SJSA1 (cell line): Measurements from ENCODE around the gene KCNJ11. TPM values are rescaled to one million over a fixed set of nuclear protein-coding genes. Genes with fewer than 3 reads are reported as not detected.
"Not testable (repeated sequence)": the region's sequence is repeated elsewhere in the genome, so short reads cannot be mapped to it uniquely, and the experiment has no call there.

Source experiments
- DNase-seq, 2 experiments: peaks; one replicate each; pipeline ENCODE4 v3.0.0-alpha.2; 2015 to 2020; ENCODE audit warnings: low spot score in 2 of 2, low read depth in 1 of 2
- H3K27ac ChIP-seq: fragments of 250-450 bp; sonication (Bioruptor Pico); 2 replicates; pipeline ENCODE4 v1.5.1; 2020; ENCODE audit warnings: mild to moderate bottlenecking, moderate library complexity
- H3K27me3 ChIP-seq: fragments of 250-450 bp; sonication (Bioruptor Pico); replicated peaks from 2 replicates; pipeline ENCODE4 v1.5.1; 2020; ENCODE audit warnings: mild to moderate bottlenecking, moderate library complexity
- H3K36me3 ChIP-seq: fragments of 250-450 bp; sonication (Bioruptor Pico); 2 replicates; pipeline ENCODE4 v1.5.1; 2020; ENCODE audit warnings: mild to moderate bottlenecking
- H3K4me1 ChIP-seq: fragments of 250-450 bp; sonication (Bioruptor Pico); replicated peaks from 2 replicates; pipeline ENCODE4 v1.6.1; 2021; ENCODE audit warnings: mild to moderate bottlenecking
- H3K4me3 ChIP-seq: fragments of 250-450 bp; sonication (Bioruptor Pico); 2 replicates; pipeline ENCODE4 v1.5.1; 2020; ENCODE audit warnings: mild to moderate bottlenecking
- H3K9me3 ChIP-seq: fragments of 250-450 bp; sonication (Bioruptor Pico); replicated peaks from 2 replicates; pipeline ENCODE4 v1.5.1; 2020; ENCODE audit warnings: mild to moderate bottlenecking
- total RNA-seq: library from RNA; depleted of rRNA; stranded (reverse); fragments of >200 nt; shearing (Covaris generic); gene quantifications from 2 replicates; pipeline ENCODE4 v1.2.3, GENCODE V29; 2014; rRNA removed

The KCNJ11 gene
- not detected in 2 replicates for total RNA-seq

GRCh38 chr11:17388609-17389210, at the start of gene KCNJ11:
Gene KCNJ11, minus strand, starts transcription at chr11:17388659. Its CDS starts 568 bp downstream, at chr11:17388091.
- peaks cover 2% of the 10 kb centered on the region; the same call in 1 of the 2 replicates for H3K9me3 ChIP-seq
- H3K27ac ChIP-seq: no peak within 1 kb of the TSS
- peaks cover 29% of the 10 kb centered on the region for H3K27me3 ChIP-seq
- H3K4me1 ChIP-seq: peaks cover 8% of the 10 kb centered on the region; the same call in 1 of the 2 replicates
- no peak for DNase-seq
- no peaks in the 10 kb centered on the region for H3K36me3 ChIP-seq
- no peak within 1 kb of the TSS for H3K4me3 ChIP-seq

DNA sequence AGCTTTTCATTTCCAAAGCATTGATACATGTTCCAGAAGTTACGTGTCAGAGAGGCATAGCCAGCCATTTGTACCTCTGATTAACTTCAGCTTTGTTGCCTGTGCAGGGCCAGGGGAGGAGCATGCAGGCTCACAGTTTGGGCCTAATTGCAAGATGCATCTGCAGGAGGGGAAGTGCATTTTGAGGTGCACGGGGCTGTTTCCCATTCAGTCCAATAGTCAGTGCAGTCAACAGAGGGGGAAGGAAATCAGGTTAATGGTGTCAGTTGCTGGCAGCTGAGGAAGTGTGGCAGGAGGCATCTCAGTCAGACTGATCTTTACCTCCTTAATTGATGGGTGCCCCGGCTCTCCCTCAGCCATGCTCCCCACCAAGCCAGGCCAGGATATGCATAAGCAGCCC, 48.9 kb upstream of the KCNJ11 start:
- Histone ChIP-seq H3K27me3 (peaks cover 30% of the 10 kb centered on the region), H3K4me1 (no peaks in the 10 kb centered on the region), H3K4me3 (no peak overlapping the region), H3K27ac (no peak overlapping the region), H3K9me3 (no peaks in the 10 kb centered on the region), H3K36me3 (no peaks in the 10 kb centered on the region)
- DNase-seq: no peak

DNA sequence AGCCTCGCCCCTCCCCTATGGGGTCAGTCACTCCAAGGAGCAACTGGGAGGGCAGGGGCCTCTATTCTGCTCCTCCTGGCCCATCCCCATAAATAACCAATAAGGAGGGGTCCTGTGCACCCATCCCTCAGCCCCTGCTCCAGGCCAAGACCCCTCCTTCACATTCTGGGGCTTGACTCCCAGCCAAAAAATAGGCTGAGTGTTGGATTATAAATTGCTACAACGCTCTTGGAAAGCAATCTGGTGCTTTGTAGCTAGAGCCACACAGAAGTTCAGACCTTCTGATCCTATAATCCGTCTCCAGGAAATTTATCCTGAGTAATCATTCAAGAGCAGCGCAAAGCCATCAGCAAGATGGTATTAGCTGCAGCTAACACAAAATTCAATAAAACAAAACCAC, 45.6 kb upstream of the KCNJ11 start:
- DNase-seq: no peak
- no peaks in the 10 kb centered on the region for H3K9me3 ChIP-seq
- H3K27ac ChIP-seq: no peak overlapping the region
- H3K4me3 ChIP-seq: no peak overlapping the region
- no peaks in the 10 kb centered on the region for H3K4me1 ChIP-seq
- H3K36me3 ChIP-seq: no peaks in the 10 kb centered on the region
- peaks cover 37% of the 10 kb centered on the region for H3K27me3 ChIP-seq

DNA sequence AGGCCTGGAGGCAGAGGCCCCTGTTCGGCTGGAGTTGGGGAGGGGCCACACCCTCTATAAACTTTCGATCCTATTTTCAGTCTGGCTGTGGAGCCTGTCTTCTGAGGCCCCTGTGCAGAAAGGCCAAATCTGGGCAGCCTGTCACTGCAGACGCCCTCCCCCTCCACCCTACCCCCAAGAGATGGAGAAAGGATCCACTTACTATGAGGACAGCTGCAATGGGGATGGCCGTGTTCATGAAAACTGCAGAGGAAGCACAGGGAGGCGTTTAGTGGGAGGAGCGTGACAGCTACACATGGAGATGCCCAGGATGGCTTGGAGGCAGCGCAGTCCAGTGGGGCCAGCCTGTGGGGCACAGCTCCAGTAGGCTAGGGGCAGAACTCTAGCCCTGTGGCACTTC, 43.5 kb upstream of the KCNJ11 start:
- H3K27me3 ChIP-seq: peaks cover 48% of the 10 kb centered on the region
- no peaks in the 10 kb centered on the region for H3K4me1 ChIP-seq
- no peaks in the 10 kb centered on the region for H3K9me3 ChIP-seq
- no peak overlapping the region for H3K4me3 ChIP-seq
- no peaks in the 10 kb centered on the region for H3K36me3 ChIP-seq
- H3K27ac ChIP-seq: no peak overlapping the region
- DNase-seq: no peak

DNA sequence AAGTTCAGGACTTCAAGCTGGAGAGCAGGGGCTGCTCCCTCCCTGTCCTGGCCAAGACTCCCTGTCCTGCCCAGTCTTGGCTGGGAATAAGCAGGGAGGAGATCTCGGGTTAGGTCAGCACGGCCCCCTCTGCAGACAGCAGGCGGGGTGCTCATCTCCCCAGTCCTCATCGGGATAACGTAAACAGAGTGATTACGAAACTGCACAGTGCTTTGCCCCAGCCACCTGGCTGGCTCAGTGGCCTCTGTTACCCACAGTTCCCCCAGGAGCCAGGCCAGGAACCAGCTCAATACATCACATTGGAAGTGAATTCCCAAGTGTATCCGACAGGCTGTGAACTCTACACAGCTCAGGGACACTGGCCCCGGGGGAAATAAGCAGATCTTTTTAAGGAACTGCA, 42.7 kb upstream of the KCNJ11 start:
- no peaks in the 10 kb centered on the region for H3K9me3 ChIP-seq
- DNase-seq: no peak
- H3K4me1 ChIP-seq: no peaks in the 10 kb centered on the region
- H3K27me3 ChIP-seq: peaks cover 56% of the 10 kb centered on the region
- no peak overlapping the region for H3K4me3 ChIP-seq
- H3K27ac ChIP-seq: no peak overlapping the region
- H3K36me3 ChIP-seq: no peaks in the 10 kb centered on the region

DNA sequence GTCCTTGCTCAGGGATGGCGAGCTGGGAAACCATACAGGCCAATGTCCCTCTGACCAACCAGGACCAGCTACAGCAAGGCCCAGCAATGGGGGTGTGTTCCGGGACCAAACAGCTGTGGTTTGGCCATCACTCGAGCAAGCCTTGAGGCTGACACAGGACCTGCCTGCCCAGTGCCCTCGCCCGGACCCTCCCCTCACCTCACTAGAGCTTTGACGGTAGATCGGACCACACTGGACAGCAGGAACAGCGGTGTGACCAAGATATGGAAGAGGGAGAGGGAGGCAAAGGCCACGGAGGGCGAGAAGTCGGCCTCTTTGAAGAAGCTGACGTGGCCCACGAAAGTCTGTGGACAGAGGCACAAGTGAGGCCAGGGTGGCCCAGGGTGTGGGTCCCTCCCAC, 42.2 kb upstream of the KCNJ11 start:
- DNase-seq: no peak
- no peak overlapping the region for H3K27ac ChIP-seq
- H3K36me3 ChIP-seq: no peaks in the 10 kb centered on the region
- no peak overlapping the region for H3K4me3 ChIP-seq
- no peaks in the 10 kb centered on the region for H3K4me1 ChIP-seq
- H3K9me3 ChIP-seq: no peaks in the 10 kb centered on the region
- H3K27me3 ChIP-seq: peaks cover 53% of the 10 kb centered on the region

DNA sequence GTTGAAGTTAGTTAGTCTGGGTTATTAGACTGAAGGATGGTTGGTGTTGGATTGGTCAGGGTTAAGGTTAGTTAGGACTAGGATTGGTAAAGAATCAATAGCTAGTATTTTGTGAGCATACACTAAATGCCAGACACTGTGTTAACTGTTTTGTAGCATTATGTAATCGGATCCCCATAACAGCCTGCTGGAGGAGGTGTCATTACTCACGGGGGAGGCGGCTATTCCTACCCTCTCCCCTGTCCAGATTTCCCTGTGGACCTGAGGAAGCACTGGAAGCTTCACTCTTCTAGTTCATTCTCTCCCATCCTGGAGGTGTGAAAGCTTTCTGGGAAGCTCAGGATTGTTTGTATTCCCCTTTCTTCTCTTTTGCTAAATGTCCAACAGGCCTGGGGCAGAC, 40.5 kb upstream of the KCNJ11 start:
- Histone ChIP-seq H3K4me1 (no peaks in the 10 kb centered on the region), H3K4me3 (no peak overlapping the region), H3K36me3 (no peaks in the 10 kb centered on the region), H3K27me3 (peaks cover 54% of the 10 kb centered on the region), H3K9me3 (no peaks in the 10 kb centered on the region), H3K27ac (no peak overlapping the region)
- DNase-seq: no peak

GRCh38 chr11:17428261-17428660, 39.8 kb upstream of the KCNJ11 start:
- peaks cover 53% of the 10 kb centered on the region for H3K27me3 ChIP-seq
- no peak overlapping the region for H3K4me3 ChIP-seq
- no peak overlapping the region for H3K27ac ChIP-seq
- no peaks in the 10 kb centered on the region for H3K4me1 ChIP-seq
- H3K36me3 ChIP-seq: no peaks in the 10 kb centered on the region
- H3K9me3 ChIP-seq: no peaks in the 10 kb centered on the region
- DNase-seq: no peak

DNA sequence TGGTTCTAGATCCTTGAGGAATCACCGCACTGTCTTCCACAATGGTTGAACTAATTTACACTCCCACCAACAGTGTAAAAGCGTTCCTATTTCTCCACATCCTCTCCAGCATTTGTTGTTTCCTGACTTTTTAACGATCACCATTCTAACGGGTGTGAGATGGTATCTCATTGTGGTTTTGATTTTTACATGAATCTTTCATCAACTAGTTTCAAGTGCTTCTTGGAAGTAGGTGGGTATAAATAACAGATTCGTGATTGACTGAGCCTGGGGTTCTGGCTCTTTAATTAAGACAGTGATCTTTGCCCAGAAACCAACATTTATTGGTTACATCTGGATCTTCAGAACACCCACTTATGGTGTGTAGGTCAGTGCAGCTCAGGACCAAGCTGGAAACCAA, 37.8 kb upstream of the KCNJ11 start:
- not testable (repeated sequence) for H3K4me1 ChIP-seq, H3K4me3 ChIP-seq, H3K27ac ChIP-seq, DNase-seq, H3K9me3 ChIP-seq, H3K36me3 ChIP-seq
- peaks cover 60% of the 10 kb centered on the region for H3K27me3 ChIP-seq

GRCh38 chr11:17423533-17424310, 35.3 kb upstream of the KCNJ11 start:
- H3K27me3 ChIP-seq: peaks cover 65% of the 10 kb centered on the region
- no peaks in the 10 kb centered on the region for H3K36me3 ChIP-seq
- no peaks in the 10 kb centered on the region for H3K9me3 ChIP-seq
- no peaks in the 10 kb centered on the region for H3K4me1 ChIP-seq
- no peak overlapping the region for H3K4me3 ChIP-seq
- DNase-seq: no peak
- no peak overlapping the region for H3K27ac ChIP-seq

- peaks cover 68% of the 10 kb centered on the region for H3K27me3 ChIP-seq
- no peaks in the 10 kb centered on the region for H3K4me1 ChIP-seq
- no peaks in the 10 kb centered on the region for H3K9me3 ChIP-seq
- H3K36me3 ChIP-seq: no peaks in the 10 kb centered on the region
- no peak overlapping the region for H3K4me3 ChIP-seq
- H3K27ac ChIP-seq: no peak overlapping the region
- no peak for DNase-seq
Measured at GRCh38 chr11:17421781-17422180, 33.3 kb upstream of the KCNJ11 start.

DNA sequence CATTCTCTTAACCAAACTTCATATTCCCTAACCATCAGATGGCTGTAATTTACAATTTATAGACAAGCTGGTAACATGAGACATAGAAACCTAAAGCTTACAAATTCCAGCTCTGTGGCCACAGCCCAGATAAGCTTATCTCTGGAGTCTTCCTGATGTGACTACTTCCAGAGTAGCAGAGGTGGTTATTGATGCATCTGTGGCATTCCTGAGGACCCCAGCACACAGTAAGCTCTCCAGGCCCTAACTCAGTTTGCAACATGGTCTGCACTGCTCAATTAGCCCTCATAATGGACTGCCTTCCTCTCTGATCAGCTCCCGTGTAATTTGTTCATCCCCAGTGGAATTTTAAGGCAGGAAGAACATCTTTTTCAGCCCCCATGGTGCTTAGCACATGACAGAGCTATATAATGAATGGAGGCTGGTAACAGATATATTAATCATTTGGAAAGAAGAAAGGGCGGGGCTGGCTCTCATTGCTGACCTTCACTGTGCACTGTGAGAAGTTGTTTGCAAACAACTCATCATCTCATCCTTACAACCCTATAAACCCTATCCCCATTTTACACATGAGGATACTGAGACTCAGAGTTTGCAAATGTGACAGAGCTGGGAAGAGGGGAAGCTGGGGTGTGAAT, 30.1 kb upstream of the KCNJ11 start:
- Histone ChIP-seq H3K27me3 (peaks cover 62% of the 10 kb centered on the region), H3K4me3 (no peak overlapping the region), H3K4me1 (no peaks in the 10 kb centered on the region), H3K36me3 (no peaks in the 10 kb centered on the region), H3K9me3 (no peaks in the 10 kb centered on the region), H3K27ac (no peak overlapping the region)
- no peak for DNase-seq

GRCh38 chr11:17416492-17416891, 28.0 kb upstream of the KCNJ11 start:
- DNase-seq: no peak
- Histone ChIP-seq H3K27me3 (peaks cover 51% of the 10 kb centered on the region), H3K4me1 (no peaks in the 10 kb centered on the region)

GRCh38 chr11:17415523-17416104, 27.2 kb upstream of the KCNJ11 start:
- Histone ChIP-seq H3K4me1 (no peaks in the 10 kb centered on the region), H3K27ac (no peak overlapping the region), H3K36me3 (no peaks in the 10 kb centered on the region), H3K27me3 (peaks cover 42% of the 10 kb centered on the region), H3K9me3 (no peaks in the 10 kb centered on the region), H3K4me3 (no peak overlapping the region)
- no peak for DNase-seq

More at GRCh38 chr11:17416492-17416891, 28.0 kb upstream of the KCNJ11 start:
- Histone ChIP-seq H3K9me3 (no peaks in the 10 kb centered on the region), H3K27ac (no peak overlapping the region), H3K36me3 (no peaks in the 10 kb centered on the region), H3K4me3 (no peak overlapping the region)
